GM10266 (cell line): Measurements from ENCODE around the gene SOX21.

Experiments used
- DNase-seq: peaks from one replicate; pipeline ENCODE4 v3.0.0; 2012; ENCODE audit errors: extremely low spot score
- CTCF ChIP-seq: IDR thresholded peaks from 2 replicates; pipeline ENCODE4 v1.5.1; 2012; ENCODE audit warnings: mild to moderate bottlenecking, low read depth; ENCODE audit not compliant: control insufficient read depth, insufficient read depth; ENCODE audit errors: missing control alignments

SOX21 gene

GRCh38 chr13:94712287-94712811 is at the start of gene SOX21:
TSS of gene SOX21 (minus strand) at chr13:94712545. CDS start at chr13:94712049, 496 bp downstream.
- DNase-seq, result peak; percentile 43
- no peak for TF ChIP-seq CTCF

DNA sequence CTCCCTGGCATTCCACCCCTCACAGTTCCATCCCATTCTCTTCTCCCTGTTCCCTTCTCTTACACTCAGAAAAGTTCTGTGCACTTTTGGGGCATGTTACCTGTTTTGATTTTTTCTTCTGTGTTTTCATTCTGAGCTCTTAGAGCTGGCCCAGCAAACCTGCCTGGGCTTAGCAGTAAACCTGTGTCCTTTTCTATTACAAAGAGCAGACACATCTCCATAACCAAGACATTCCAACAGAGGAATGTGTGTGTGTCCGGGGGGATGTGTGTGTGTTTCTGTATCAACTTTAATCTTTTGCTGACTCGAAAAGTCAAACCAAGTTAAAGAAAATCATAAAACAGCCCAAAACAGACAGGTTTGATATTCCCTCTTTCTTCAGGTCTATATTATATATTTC is 49.1 kb upstream of the SOX21 start:
- no peak for DNase-seq
- TF ChIP-seq CTCF, result no peak

DNA sequence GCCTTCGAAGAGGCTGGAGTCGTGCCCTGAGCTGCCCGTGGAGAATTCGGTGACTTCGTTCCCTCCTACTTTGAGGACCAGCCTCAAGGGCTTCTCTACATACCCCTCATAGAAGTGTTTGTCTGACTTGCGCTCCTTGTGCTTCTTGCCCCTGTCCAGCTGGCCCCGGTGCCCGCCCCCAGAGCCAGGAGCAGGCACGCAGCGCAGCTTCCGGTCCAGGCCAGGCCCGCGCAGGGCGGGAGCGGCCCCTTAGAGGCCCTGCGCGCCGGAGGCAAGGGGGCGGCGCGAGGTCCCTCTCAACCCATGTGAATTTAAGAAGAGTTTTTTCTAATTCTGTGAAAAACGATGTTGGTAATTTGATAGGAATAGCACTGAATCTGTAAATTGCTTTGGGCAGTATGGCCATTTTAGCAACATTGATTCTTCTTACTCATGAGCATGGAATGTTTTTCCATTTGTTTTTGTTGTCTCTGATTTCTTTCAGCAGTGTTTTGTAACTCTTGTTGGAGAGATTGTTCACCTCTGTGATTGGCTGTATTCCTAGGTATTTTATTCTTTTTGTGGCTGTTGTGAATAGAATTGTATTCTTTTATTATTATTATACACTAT is 46.9 kb upstream of the SOX21 start:
- TF ChIP-seq CTCF, result no peak
- no peak for DNase-seq

DNA sequence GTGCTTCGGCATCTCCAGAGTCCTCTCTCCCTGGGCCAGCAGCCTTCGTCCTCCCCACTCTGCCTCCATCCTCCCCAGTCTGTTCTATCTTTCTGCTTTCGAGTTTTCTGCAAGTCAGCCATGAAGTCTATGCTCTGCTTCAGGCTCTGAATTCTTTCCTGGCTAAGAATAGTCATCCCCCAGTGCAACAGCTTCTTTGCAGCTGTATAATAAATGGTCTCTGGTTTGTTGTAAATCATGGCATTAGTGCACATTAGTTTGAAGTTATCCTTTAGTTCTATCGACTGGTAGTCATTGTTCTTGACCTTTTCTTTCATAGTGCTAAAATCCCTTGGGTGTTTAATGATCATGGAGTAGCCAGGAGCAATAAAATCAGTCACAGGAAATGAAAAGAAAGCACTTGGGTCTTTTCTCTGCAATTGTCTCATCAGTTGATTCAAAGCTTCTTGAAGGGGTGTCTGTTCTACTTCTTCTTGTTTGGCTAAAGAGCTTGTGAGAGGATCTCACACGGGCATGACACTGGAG is 46.2 kb upstream of the SOX21 start:
- no peak for TF ChIP-seq CTCF
- no peak for DNase-seq

GRCh38 chr13:94753327-94753726 is 41.0 kb upstream of the SOX21 start:
- no peak for TF ChIP-seq CTCF
- no peak for DNase-seq

DNA sequence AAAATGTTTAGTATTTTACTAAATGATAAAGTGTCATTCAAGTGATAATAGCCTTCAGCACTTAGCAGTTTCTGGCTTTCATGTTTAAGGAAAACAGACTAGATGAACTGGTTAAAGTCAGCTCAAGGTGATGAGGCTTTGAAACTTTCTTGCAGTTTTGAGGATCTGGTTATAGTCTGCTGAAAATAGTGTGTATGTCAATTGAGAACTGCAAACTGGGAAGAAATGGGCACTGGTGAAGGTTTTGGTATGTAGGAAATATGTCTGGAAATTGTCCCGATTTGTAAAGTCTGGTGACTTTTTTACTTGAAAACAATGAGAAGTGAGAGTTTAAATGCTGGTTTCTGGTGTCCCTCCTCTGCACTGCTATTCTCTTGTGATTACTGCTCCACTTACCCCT is 36.8 kb upstream of the SOX21 start:
- DNase-seq, result no peak
- no peak for TF ChIP-seq CTCF

DNA sequence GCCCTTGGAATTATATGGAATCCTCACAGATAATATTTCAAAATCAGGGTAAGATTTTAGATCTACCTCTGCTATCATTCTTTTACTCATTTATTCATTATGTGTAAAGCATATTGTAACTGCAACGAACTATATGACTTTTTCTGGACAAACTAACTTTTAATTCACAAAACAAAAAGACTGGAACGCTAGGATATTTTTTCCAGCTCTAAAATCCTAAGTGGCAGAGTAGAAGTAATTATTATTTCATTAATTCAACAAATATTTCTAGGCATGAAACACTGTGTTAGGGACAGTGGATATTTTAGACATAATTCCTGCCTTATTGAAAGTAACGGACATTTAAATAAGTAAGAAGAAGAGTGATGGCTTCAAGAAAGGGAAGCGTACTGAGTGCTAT is 26.9 kb upstream of the SOX21 start:
- TF ChIP-seq CTCF, result no peak
- DNase-seq, result no peak
